ENCODE results near the gene KCNIP2. TPM values are rescaled to one million over a fixed set of nuclear protein-coding genes. Genes with fewer than 3 reads are reported as not detected.

KCNIP2 gene
- total RNA-seq, 2 experiments from 2014 or later, result 4.3 to 7.3 TPM

- no peaks in the 10 kb centered on the region for H3K9me2 ChIP-seq (ENCODE audit: insufficient read depth, low read length)
- peak overlapping the region; percentile 87 for H3K27ac ChIP-seq (ENCODE audit: low read depth, low read length, poor library complexity, severe bottlenecking)
- intact Hi-C loops (cut with micrococcal nuclease; ENCODE audit: unreplicated experiment), result loop anchor here (5.0 kb wide), 1 partner anchor 812 kb away; the partner anchor contains the start of gene TRIM8
- BruUV-seq (replicated peaks), result no TSS peak
- H3K4me3 ChIP-seq (ENCODE audit: low read depth, low read length, poor library complexity, severe bottlenecking), result peak overlapping the region; percentile 65
- H3K79me2 ChIP-seq (ENCODE audit: insufficient read depth, low read depth, low read length), result no peaks in the 10 kb centered on the region
- TF ChIP-seq EZH2phosphoT487 (IDR thresholded peaks at IDR 0.05; ENCODE audit: borderline replicate concordance, low read depth, low read length) (no peak), CTCF (conservative IDR thresholded peaks at IDR 0.05; ENCODE audit: low read length) (no peak)
- peaks cover 38% of the 10 kb centered on the region for H3K4me1 ChIP-seq (ENCODE audit: insufficient read depth, low read length, poor library complexity, severe bottlenecking)
- no peaks in the 10 kb centered on the region for H3K36me3 ChIP-seq (ENCODE audit: insufficient read depth, low read length)
- ChIA-PET POLR2A (interaction anchor here (1.9 to 2.1 kb wide), 2 partner anchors 11 to 12 kb away, joined by 5 to 10 read pairs; partner anchors contain the start of gene OGA), CTCF (ENCODE audit: unreplicated experiment) (interaction anchor here (0.6 kb wide), 1 partner anchor 216 kb away, joined by 3 read pairs; no protein-coding TSS in a partner anchor)
- no peaks in the 10 kb centered on the region for H4K20me1 ChIP-seq (ENCODE audit: insufficient read depth, low read length)
- H3K4me2 ChIP-seq (ENCODE audit: low read length), result peak overlapping the region; percentile 74
- H2AFZ ChIP-seq (ENCODE audit: low read length), result peak overlapping the region; percentile 68
- H3K9me3 ChIP-seq (ENCODE audit: low read length), result no peaks in the 10 kb centered on the region
- DNase-seq (ENCODE audit: low spot score), result peak; percentile 92
Measured at GRCh38 chr10:101830322-101831168, 13.1 kb downstream of the KCNIP2 start.

- DNase-seq (ENCODE audit: low spot score), result peak; percentile 90
- no TSS peak for BruUV-seq (replicated peaks)
- Histone ChIP-seq H4K20me1 (ENCODE audit: insufficient read depth, low read length) (no peaks in the 10 kb centered on the region), H3K4me3 (ENCODE audit: low read depth, low read length, poor library complexity, severe bottlenecking) (peak overlapping the region; percentile 65), H3K9me3 (ENCODE audit: low read length) (no peaks in the 10 kb centered on the region), H2AFZ (ENCODE audit: low read length) (peak overlapping the region; percentile 68; the same call in 1 of the 2 replicates), H3K27ac (ENCODE audit: low read depth, low read length, poor library complexity, severe bottlenecking) (peak overlapping the region; percentile 87), H3K36me3 (ENCODE audit: insufficient read depth, low read length) (no peaks in the 10 kb centered on the region), H3K9me2 (ENCODE audit: insufficient read depth, low read length) (no peaks in the 10 kb centered on the region), H3K79me2 (ENCODE audit: insufficient read depth, low read depth, low read length) (no peaks in the 10 kb centered on the region), H3K4me2 (ENCODE audit: low read length) (peak overlapping the region; percentile 74), H3K4me1 (ENCODE audit: insufficient read depth, low read length, poor library complexity, severe bottlenecking) (peaks cover 37% of the 10 kb centered on the region)
- intact Hi-C loops (cut with micrococcal nuclease; ENCODE audit: unreplicated experiment), result loop anchor here (1.0 to 5.0 kb wide), 2 partner anchors 11 to 813 kb away; partner anchors contain the start of genes OGA and TRIM8
- CTCF ChIA-PET (ENCODE audit: unreplicated experiment), result no interaction called here
- TF ChIP-seq CTCF (conservative IDR thresholded peaks at IDR 0.05; ENCODE audit: low read length) (no peak), EZH2phosphoT487 (IDR thresholded peaks at IDR 0.05; ENCODE audit: borderline replicate concordance, low read depth, low read length) (no peak)
- POLR2A ChIA-PET, result interaction anchor here (0.9 to 2.1 kb wide), 3 partner anchors 10 to 15 kb away, joined by 4 to 10 read pairs (median 5); partner anchors contain the start of gene OGA
Measured at GRCh38 chr10:101829561-101830315, 13.9 kb downstream of the KCNIP2 start.
